NCI-H748 (cell line): ENCODE results near the gene KLKB1.

Experiments used
- DNase-seq: peaks from one replicate; lab custom pipeline; 2025; ENCODE audit not compliant: unreplicated experiment; lab: John Stamatoyannopoulos, UW

Gene KLKB1

DNA sequence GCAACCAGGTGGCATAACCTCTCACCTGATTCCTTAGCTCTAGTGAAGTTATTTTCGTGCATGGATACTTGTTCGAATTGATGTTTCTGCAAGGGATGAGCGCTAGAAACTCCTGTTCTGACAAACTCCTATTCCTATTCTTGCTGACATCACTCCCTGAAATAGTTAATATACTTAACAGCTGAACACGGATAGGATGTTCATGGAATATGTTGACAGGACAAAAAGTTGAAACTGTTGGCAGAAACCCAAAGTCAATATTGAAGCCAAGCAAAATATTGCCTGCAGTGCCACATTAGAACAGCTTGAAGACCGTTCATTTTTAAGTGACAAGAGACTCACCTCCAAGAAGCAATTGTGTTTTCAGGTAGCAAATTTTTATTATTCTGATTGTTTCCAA is at the start of gene KLKB1:
TSS of gene KLKB1 (plus strand) at position 287 of the 400 bp plus-strand sequence. CDS start 689 bp downstream, outside the sequence.
- peak; percentile 54 for DNase-seq

GRCh38 chr4:186188107-186188506 is 39.2 kb upstream of the KLKB1 start:
- DNase-seq = no peak

GRCh38 chr4:186189656-186190055 is 37.7 kb upstream of the KLKB1 start:
- no peak for DNase-seq

DNA sequence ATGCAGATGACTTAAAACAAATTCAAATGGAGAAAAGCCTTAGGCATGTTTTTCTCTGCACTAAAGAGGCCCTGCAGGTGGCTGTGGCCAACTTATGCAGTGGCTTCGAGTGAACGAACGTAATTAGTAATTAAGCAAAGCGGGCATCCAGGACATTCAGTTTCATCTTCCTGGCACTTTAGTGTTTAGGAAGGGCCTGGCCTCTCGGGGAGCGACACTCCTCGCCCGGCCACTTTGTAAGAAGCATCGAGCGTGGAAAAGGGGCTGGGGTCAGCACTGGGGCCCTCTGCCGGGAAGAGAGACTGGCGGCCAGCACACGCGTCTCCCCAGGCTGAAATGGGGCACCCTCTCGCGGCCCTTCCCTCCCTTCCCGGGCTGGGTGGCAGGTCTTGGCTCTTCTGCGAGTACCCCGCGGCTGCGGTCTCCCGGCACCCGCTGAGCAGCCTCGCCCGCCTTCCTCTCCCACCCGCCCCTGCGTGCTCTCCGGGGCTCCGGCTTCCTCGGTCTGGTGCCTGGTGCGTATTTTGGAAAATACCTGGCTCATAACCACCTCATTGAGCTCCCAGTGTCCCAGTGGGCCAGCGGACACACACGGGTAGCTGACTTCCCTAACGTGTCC is 36.6 kb upstream of the KLKB1 start:
- peak; percentile 55 for DNase-seq

- peak; percentile 79 for DNase-seq
Observed at GRCh38 chr4:186191200-186192065, 35.9 kb upstream of the KLKB1 start, which contains the start of gene CYP4V2. Gene CYP4V2 (plus strand): TSS chr4:186191567. CDS start chr4:186191824, 257 bp downstream.

- peak; percentile 47 for DNase-seq
Observed at GRCh38 chr4:186192066-186192612, 35.2 kb upstream of the KLKB1 start.

DNA sequence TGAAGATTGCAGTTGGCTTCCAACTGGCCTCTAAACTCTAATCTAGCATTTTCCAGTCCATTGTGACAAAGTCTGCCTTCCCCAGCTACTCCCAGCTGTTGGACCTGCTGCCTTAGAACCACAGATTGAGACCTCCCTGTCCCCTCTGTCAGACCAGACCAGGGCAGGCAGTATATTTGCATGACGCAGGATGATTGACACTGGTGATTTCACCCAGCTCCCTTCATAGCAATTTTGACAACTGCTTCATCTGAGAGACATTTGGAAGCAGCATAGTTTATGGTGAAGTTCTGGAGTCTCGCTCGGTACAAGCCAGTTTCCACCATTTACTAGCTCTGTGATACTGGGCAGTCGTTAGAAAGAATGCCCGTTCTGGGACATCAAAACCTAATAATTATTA is 33.5 kb upstream of the KLKB1 start:
- DNase-seq = no peak

- no peak for DNase-seq
Observed at GRCh38 chr4:186196063-186196462, 31.2 kb upstream of the KLKB1 start.

DNA sequence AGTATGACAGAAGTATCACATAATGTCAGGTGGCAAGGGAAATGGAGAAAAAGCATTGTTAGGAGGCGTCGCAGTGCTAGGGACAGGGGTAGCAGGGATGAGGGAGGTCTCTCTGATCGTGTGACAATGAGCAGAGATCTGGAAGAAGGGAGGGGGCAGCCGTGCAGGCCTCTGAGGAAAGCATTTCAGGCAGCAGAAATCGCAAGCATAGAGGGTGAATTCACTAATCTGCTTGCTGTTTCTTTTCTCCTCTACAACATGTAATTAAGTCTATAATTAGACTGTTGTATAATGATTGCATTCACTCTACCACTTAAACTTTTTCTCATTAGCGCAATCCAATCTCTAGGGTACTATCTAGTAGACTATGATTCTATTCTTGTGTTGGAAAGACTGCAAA is 26.8 kb upstream of the KLKB1 start:
- peak; percentile 4 for DNase-seq

DNA sequence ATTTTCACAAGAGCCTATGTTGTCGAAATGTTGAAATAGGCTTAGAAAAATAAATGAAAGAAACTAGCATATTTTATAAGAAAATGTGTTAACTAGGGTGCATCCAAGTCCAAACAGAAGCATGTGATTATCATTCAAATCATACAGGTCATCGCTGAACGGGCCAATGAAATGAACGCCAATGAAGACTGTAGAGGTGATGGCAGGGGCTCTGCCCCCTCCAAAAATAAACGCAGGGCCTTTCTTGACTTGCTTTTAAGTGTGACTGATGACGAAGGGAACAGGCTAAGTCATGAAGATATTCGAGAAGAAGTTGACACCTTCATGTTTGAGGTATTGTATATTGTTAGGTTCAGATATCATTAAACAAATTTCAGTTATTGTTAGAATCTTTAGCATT is 26.3 kb upstream of the KLKB1 start:
- DNase-seq = no peak

GRCh38 chr4:186201535-186202230 is 25.6 kb upstream of the KLKB1 start:
- peak; percentile 62 for DNase-seq

GRCh38 chr4:186202490-186203140 is 24.7 kb upstream of the KLKB1 start:
- no peak for DNase-seq

GRCh38 chr4:186203406-186203805 is 23.9 kb upstream of the KLKB1 start:
- no peak for DNase-seq

DNA sequence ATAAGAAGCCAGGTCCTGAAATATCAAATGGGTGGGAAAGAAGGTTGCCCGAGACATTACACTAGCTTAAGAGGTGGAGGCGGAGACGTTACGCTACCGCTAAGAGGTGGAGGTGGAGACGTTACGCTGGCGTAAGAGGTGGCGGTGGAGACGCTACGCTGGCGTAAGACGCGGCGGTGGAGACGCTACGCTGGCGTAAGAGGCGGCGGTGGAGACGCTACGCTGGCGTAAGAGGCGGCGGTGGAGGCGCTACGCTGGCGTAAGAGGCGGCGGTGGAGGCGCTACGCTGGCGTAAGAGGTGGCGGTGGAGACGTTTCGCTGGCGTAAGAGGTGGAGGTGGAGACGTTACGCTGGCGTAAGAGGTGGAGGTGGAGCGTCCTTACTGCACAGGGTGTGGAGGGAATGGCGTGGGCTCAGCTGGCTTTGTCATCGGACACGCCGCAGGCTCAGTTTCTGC is 23.2 kb upstream of the KLKB1 start:
- no peak for DNase-seq

DNA sequence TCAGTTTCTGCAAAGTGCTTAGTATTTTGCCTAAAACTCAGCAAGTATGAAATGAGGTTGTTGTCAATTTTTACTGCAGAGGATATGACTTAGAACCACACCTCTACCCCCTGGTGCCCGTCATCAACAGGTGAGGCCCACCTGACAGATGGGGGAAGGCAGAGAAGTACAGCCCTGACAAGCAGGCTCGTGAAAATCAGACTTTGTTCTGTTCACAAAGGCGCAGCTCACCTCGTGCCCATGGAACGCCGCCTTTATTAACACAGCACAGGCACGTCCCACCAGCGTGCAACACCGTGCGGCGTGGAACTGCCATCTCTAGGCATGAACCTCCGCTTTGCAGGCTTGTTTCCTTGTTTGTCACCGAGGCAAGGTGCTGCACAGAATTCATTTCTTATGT is 22.6 kb upstream of the KLKB1 start:
- no peak for DNase-seq

DNA sequence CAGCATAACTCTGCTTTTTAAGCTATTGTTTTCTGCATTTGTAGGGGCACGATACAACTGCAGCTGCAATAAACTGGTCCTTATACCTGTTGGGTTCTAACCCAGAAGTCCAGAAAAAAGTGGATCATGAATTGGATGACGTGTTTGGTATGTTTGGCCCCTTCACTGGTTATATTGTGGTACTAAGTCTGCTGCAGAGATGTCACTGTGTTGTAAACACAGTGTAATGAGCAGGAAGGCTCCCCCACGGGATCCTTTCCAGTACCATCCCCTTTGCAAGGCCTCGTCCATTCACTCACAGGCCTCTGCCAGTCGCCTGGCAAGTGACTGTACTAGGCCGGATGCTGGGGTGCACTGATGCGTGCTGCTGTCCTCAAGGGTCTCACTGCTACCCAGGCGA is 22.2 kb upstream of the KLKB1 start:
- DNase-seq = no peak

- peak; percentile 26 for DNase-seq
Observed at GRCh38 chr4:186216465-186217024, 10.8 kb upstream of the KLKB1 start.

- no peak for DNase-seq
Observed at GRCh38 chr4:186217733-186218293, 9.5 kb upstream of the KLKB1 start.

DNA sequence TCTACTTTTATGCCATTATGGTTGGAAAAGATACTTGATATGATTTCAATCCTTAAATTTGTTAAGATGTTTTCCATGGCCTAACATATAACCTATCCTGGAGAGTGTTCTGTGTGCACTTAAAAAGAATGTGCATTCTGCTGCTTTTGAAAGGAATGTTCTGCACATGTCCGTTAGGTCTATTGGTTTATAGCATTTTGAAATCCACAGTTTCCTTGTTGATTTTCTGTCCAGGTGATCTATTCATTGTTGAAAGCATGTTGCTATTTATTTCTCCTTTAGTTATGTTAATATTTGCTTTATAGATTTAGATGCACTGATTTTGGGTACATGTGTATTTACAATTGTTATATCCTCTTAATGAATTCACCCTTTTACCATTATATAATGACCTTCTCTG is 5.7 kb upstream of the KLKB1 start:
- no peak for DNase-seq

GRCh38 chr4:186225848-186226247 is 1.5 kb upstream of the KLKB1 start:
- DNase-seq = no peak
